PC-3 (cell line): ENCODE data around the gene MZT2B.
"Not testable (repeated sequence)": the region's sequence is repeated elsewhere in the genome, so short reads cannot be mapped to it uniquely, and the experiment has no call there.

Source experiments
- CTCF ChIP-seq: fragments of 300-600 bp; sonication (generic); conservative IDR thresholded peaks from 2 replicates; pipeline ENCODE4 v1.5.1; 2017; ENCODE audit warnings: antibody characterized with exemption, low read depth, mild to moderate bottlenecking, low read length
- EZH2 ChIP-seq: fragments of 300-600 bp; sonication (generic); IDR thresholded peaks from one replicate; pipeline ENCODE4 v1.6.1; 2017; ENCODE audit warnings: antibody characterized with exemption, mild to moderate bottlenecking, low read length; ENCODE audit not compliant: unreplicated experiment
- EZH2phosphoT487 ChIP-seq: fragments of 300-600 bp; sonication (generic); IDR thresholded peaks from 2 replicates; pipeline ENCODE4 v1.6.1; 2018; ENCODE audit warnings: mild to moderate bottlenecking, antibody characterized with exemption, low read length, borderline replicate concordance

- not testable (repeated sequence) for TF ChIP-seq CTCF, EZH2, EZH2phosphoT487
Measured at GRCh38 chr2:130233066-130233465, 51.0 kb downstream of the MZT2B start.
